Stimulated activated CD8-positive, alpha-beta memory T cell treated with anti-CD3 and anti-CD28 coated beads, Interleukin-4, amount 100 ng/mL, for 4 hours (primary cell): Measurements from ENCODE around the gene MSL3B.
"Not testable (repeated sequence)": the region's sequence is repeated elsewhere in the genome, so short reads cannot be mapped to it uniquely, and the experiment has no call there.

ENCODE experiments used
- DNase-seq, 2 donors: peaks; one replicate each; pipeline ENCODE4 v3.0.0-alpha.2; 2020; ENCODE audit warnings: low read depth in 2 of 2, low spot score in 1 of 2

Gene MSL3B

DNA sequence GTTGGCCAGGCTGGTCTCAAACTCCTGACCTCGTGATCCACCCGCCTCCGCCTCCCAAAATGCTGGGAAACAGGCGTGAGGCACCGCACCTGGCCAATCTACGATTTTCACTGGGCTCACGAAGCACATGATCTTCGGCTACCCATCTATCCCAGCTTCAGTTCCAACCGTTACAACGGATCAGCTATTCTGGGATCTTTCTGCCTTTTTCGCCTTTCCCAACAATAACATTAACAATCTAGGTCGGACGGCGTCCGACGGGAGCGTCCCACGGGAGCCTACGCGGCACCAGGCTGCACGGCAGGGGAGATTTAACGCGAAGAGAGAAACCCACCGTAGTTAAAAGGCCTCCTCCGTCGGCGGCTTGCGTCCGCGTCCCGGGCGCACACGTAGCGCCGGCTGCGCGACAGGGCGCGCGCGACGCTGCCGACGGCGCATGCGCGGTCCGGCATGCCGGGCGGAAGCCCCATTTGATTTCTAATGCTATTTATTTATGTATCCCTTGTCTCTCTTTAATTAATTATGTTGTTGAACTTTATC, at the start of gene MSL3B:
Gene MSL3B (minus strand): TSS at position 394 of the 540 bp plus-strand sequence.
- DNase-seq, result peak; percentile 23 to 24

- DNase-seq, result no peak
Observed at GRCh38 chr2:233917116-233917515, 48.9 kb upstream of the MSL3B start, which contains the start of gene TRPM8. Gene TRPM8 (plus strand): TSS chr2:233917373. CDS start chr2:233926538, 9,165 bp downstream.

DNA sequence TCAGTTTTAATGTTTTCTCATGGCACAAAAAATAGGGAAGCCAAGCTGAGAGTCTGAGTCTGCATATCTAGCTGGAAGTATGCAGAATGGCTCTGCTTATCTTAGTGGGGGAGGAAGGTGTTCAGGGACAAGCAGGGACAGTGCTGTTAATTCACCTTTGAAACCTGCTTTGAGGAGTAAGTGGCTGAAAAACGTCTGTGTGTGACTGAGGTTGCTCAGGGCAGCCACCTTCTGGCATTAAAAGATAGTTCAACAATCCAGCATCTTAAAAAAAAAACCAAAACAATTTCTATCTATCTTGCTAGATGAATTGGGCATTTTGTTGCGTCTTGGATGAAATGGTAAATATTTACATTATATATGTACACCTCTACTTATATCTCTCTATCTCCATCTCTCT, 46.9 kb upstream of the MSL3B start:
- no peak for DNase-seq

- DNase-seq, result no peak
Observed at GRCh38 chr2:233912691-233913423, 44.7 kb upstream of the MSL3B start.

- no peak for DNase-seq
Observed at GRCh38 chr2:233907627-233908026, 39.4 kb upstream of the MSL3B start.

DNA sequence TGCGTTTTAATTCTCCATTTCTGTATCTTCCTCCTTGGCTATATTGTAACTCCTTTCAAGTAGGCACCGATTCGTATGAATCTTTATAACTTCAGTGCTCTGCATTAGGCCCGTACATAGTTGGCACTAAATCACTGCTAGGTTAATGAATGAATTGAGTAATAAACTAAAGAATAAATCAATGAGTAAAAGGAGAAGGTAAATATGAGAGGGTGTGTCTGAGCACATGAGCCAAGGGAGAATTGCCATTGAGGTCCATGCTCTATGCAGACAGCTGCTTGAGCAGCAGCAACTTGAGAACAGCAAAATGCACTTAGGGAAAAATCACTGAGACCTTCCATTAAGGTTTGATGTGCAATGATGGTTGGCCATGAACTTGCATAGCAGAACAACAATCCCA, 37.8 kb upstream of the MSL3B start:
- no peak for DNase-seq

DNA sequence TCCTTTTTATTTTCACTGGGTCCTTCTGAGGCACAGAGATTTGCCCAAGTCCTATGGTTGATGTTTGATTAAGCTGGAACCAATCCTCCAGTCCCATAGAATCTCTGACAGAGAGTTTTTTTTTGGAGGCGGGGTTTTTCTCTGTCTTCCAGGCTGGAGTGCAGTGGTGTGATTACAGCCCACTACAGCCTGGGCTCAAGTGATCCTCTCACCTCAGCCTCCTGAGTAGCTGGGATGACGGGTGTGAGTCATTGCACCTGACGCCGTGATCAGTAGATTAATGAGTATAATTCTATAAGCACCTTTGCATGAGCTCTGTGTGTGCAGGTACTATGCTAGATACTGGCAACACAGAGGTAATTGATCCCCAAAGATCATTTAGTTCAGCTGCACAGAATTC, 33.7 kb upstream of the MSL3B start:
- no peak for DNase-seq

GRCh38 chr2:233901367-233901766, 33.2 kb upstream of the MSL3B start:
- no peak for DNase-seq

GRCh38 chr2:233896253-233896652, 28.1 kb upstream of the MSL3B start:
- DNase-seq, result not testable (repeated sequence)

- no peak for DNase-seq
Observed at GRCh38 chr2:233892793-233893192, 24.6 kb upstream of the MSL3B start.

- no peak for DNase-seq
Observed at GRCh38 chr2:233882353-233882752, 14.2 kb upstream of the MSL3B start.

DNA sequence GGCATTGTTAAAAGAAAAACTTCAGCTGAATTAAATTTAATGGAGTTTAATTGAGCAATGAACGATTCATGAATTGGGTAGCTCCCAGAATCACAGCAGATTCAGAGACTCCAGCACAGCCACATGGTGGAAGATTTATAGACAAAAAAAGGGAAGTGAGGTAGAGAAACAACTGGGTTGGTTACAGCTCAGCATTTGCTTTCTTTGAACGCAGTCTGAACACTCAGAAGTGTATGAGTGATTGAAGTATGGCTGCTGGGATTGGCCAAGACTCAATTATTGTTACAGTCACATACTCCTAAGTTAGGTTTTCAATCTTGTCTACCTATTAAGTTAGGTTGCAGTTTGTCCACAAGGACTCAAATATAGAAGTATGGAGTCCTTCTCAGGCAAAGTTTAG, 3.9 kb upstream of the MSL3B start:
- DNase-seq, result not testable (repeated sequence)

- no peak for DNase-seq
Observed at GRCh38 chr2:233871432-233871831, 3.2 kb upstream of the MSL3B start.

GRCh38 chr2:233866479-233866878, 1.7 kb downstream of the MSL3B start:
- DNase-seq, result no peak

GRCh38 chr2:233865838-233866237, 2.3 kb downstream of the MSL3B start:
- DNase-seq, result no peak

- no peak for DNase-seq
Observed at GRCh38 chr2:233862261-233862768, 5.9 kb downstream of the MSL3B start.

GRCh38 chr2:233858331-233858730, 9.9 kb downstream of the MSL3B start:
- DNase-seq, result no peak

DNA sequence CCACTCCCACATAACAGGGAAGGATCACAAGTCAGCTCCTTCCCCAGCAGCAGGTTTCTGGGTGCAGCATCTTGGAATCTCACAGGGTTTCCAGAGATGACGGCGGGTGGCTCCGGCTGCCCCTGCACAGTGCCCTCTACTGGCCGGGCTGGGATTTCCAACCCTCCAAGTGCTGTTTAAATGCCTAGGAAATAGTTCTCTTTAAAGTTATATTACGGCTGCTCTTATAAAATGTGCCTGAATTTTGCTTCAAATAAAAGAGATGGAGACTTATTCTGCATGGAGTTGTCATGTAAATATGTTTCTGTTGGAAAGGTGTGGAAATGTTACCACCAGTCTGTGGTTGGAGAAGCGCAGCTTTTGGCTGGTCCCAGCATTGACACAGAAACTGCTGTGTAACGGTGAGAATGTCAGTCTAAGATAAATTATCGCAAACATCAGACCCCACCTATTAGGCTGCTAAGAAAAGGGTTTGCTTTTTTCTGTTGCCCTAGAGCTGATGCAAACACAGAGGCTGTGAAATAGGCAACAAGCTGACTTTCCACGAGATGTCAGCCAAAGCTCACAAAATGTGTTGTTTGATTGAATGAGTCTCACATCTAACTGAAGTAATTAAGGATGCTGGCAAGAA, 10.6 kb downstream of the MSL3B start:
- peak in 1 of 2 donors; percentile 22 for DNase-seq

- no peak for DNase-seq
Observed at GRCh38 chr2:233856184-233856583, 12.0 kb downstream of the MSL3B start.

DNA sequence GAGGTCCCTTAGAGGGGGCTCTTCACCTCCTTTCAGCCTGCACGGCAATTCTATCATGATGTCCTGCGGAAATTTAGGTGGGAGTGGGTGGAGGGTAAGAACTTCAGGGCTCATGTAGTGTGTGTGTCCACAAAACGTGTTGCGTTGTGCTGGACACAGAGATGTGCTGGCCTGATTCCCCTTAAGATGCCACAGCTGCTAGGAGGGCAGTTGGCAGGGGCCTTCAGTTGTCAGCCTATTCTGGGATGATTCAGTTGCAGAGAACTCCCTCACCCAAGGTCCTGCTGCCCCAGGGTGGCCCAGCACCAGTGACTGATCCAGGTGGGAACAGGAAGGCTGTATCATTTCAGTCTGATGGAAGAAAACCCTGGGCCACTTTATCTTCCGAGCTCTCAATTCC, 12.8 kb downstream of the MSL3B start:
- no peak for DNase-seq

DNA sequence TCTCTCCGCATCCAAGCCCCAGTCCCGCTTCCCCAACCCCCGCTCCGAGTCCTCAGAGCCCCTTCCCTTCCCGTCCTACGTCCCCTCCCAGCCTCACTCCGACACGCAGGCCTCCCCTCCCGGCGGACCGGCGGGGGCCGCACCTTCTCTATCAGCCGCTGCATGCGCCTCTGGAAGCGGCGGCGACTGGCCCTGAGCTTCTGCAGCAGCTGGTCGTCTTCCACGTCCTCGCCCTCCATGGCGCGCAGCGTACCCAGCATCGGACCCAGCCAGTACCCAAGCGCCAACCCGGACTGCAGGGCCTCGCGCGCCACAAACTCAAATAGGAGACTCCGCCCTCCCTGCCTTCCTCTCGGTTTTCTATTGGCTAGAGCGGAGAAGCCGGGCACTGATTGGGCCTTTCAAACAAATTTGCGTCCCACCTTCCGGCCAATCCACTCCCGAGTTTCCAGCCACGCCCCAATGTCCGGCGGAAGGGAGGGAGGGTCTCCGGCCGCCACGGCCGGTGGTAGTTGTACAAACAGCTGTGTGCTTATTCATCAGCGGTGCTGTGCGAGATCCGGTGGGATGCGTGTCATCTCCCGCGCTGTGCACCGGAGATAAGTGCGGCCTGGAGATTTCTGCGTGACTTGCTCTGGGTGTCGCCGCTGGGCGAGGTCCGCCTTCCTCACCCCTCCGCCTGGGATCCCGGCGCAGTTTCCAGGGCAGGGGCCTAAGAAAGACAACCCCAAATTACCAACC, 13.8 kb downstream of the MSL3B start, which contains the start of gene HJURP:
Gene HJURP (minus strand): TSS at position 295 of the 741 bp plus-strand sequence. CDS start 35 bp downstream, at position 260.
- peak; percentile 71 to 73 for DNase-seq
